ENCODE measurements around the gene TOP2B.

Gene TOP2B

DNA sequence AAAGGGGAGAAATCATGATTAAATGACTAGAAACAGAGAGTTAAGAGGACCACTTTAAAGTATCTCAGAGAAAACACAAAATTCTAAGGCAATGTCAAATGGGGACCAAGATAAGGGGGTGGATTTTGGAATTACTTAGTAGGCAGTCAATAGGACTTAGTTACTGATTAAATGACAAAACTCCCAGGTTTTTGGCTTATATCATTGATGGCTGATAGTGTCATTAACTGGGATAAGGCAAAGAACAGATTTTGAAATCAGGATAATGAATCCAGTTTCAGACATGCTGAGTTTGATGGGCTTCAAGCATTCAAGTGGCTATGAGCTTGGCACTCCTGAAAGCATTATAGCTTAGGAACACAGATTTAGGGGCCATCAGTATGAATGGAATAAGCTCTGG is 53.9 kb downstream of the TOP2B start:
- DNase-seq = no peak

GRCh38 chr3:25610167-25610566 is 54.5 kb downstream of the TOP2B start:
- no peak for DNase-seq

DNA sequence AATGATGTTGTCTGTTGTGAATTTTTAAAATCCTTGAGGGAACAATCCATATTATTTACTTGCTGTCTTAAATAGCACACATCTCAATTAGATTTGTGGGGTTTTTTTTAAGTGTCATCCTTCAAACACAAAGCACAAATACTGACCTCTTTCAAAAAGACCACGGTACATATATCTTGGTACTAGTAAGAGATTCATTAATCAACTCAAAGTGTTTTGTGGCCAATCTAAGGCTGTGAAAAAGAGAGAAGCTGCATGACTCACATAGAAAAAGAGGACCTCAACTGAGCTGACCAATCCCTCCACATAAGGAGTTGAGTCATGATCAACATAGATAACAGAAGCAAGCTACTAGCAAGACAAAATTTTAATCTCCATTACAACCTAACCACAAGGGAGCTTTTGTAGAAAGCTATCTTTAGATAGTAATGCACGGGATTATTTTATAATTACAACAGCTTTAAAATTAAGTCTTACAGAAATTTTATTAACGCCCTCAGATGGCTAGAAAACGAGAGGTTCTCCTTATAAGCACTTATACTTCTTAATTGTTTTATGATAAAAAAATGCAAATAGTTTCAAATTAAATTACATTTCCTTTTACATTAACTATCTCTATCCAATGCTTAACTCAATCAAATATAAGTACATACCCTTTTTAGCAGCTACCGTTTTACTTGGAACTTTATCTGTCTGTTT is 60.5 kb downstream of the TOP2B start:
- DNase-seq = no peak

- DNase-seq = no peak
Observed at GRCh38 chr3:25603703-25604102, 61.0 kb downstream of the TOP2B start.

- DNase-seq = no peak
Observed at GRCh38 chr3:25597535-25598101, 67.1 kb downstream of the TOP2B start.

- DNase-seq = peak; percentile 27
Observed at GRCh38 chr3:25594007-25594502, 70.7 kb downstream of the TOP2B start.

GRCh38 chr3:25593001-25593400 is 71.7 kb downstream of the TOP2B start:
- DNase-seq = no peak

DNA sequence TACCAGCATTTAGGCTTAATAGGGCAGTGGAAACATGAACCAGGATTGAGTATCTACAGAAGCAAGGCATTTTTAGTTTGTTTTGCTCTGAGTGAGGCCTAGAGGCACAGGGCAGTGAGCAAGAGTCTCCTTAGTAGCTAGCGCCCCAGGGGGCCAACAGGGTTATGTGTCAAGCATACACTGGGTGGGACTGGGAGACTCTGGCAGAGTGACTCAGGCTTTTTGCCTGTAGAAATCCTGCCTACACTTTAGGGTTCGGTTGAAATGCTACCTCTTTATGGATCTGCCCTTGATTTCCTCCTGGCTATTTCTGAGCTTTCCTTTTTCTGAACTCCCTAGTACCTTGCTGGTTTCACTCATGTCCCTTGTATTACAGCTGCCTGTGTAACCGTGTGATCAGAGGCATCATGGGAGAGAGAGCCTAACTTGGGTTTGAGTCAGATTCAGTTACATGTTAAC is 72.2 kb downstream of the TOP2B start:
- DNase-seq = no peak

- no peak for DNase-seq
Observed at GRCh38 chr3:25589783-25590258, 74.9 kb downstream of the TOP2B start.

DNA sequence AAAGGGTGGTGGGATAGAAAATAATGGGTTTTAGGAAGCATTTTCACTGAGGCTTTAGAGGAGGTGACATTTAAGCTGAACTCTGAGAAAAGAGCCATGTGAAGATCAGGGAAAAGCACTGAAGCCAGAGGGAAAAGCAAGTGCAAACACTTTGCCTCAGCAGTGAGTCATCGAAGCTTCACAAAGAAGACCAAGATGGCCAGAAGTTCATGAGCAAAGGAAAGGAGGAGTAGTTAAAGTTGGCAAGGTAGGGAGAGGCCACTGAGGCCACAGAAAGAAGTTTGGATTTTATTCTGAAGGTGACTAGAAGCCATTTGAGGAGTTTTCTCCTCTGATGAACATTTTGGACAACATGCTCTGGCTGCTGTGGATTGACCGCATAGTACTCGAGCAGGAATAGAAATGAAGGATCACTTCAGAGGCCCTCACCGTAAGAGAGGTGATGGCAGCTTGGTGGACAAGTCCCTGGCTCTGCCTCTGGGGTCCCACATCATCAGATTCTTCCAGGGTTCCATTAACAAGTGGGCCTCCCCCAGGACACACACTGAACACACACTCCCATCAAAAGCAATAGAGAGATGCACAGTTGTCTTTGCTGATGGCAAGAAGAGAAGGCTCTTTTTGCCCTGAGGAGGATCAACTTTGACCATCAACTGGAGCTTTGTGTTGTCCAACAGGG is 75.5 kb downstream of the TOP2B start:
- DNase-seq = no peak

GRCh38 chr3:25588441-25589103 is 76.1 kb downstream of the TOP2B start:
- DNase-seq = no peak

GRCh38 chr3:25587975-25588374 is 76.7 kb downstream of the TOP2B start:
- DNase-seq = no peak

- DNase-seq = no peak
Observed at GRCh38 chr3:25587526-25587925, 77.2 kb downstream of the TOP2B start.

DNA sequence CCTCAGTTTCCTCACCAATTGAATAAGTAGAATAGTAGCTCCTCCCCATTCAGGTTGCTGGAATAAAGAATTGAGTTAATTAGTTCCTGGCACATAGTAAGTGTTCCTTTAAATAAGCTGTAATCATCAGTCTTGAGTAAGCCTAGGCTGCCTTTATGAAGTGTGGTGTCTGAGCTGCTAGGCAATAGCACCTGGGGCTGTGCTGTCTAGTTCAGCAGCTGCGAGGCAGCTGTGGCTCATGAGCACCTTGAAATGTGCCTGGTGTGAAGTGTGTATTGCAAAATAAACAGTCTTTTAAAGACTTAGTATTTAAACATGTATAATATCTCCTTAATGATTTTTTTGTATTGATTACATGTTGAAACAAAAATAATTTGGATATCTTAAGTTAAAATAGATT is 77.6 kb downstream of the TOP2B start:
- no peak for DNase-seq

DNA sequence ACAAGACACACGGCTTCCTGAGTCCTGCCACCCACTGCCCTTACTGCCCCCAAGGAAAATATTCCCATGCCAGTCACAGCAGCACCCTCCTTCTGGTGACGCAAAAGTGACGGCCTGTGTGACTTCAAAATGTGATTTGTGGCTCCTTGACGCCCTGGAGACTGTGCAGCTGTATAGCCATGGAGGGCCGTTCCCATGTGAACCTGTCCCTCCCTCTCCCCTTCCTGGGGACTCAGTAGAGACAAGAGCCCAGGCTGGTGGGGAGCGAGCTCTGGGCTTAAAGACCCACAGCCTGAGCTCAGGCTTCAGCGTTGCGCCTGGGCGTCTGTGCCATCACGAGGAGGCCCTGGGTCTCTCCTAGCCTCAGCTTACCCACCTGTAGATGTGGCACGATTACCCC is 78.2 kb downstream of the TOP2B start:
- DNase-seq = no peak

DNA sequence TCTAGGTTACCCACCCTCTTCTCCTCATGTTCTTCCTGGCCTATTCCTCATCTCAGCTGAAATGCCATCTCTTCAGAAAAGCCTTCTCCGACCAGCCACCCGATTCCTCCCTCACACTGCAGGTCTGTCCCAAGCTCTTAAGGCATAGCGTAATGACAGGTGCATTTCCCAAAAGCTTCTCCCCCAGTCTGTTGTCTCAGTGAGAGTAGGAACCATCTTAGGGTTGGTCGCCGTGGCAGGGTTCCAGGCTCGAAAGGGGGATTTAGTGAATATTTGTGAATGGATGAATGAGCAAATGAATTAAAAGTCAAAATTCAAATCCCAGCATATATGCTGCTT is 78.6 kb downstream of the TOP2B start:
- DNase-seq = no peak

GRCh38 chr3:25585361-25586166 is 79.1 kb downstream of the TOP2B start:
- DNase-seq = no peak

- DNase-seq = no peak
Observed at GRCh38 chr3:25584011-25584789, 80.5 kb downstream of the TOP2B start.

DNA sequence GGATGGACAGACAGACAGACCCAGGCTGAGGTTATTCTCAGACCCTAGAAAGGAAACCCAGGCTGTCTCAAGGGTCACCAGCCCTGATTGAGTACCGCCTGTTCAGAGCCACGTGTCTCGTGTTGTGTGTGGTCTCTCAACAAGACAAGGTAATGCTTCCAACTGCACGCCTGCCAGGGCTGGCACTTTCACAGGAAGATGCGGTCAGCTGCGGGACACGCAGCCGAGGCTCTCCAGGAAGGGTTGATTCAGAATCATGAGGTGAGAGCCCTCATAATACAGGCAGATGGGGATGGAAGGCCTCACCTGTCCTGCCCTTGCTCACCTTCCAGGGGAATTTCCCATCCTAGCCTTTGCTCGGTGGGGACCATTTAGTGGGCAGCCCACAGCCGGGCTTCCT is 81.4 kb downstream of the TOP2B start:
- no peak for DNase-seq

- no peak for DNase-seq
Observed at GRCh38 chr3:25582242-25582641, 82.5 kb downstream of the TOP2B start.

DNA sequence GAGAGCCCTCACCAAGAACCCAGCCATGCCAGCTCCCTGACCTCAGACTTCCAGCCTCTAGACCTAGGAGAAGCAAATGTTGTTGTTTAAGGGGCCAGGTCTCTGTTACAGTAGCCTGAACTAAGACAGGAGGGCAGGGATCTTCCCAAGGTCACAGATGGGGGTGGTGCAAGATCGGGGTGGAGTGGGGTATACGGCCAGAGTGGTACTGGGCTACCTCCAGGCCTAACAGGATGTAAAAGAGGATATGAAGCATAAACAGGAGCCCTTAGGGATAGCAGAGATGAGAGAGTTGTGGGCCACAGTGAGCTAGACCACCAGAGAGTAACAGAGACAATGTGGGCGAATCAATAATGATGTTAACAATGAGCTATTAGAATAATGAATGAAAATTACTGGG is 82.9 kb downstream of the TOP2B start:
- no peak for DNase-seq

DNA sequence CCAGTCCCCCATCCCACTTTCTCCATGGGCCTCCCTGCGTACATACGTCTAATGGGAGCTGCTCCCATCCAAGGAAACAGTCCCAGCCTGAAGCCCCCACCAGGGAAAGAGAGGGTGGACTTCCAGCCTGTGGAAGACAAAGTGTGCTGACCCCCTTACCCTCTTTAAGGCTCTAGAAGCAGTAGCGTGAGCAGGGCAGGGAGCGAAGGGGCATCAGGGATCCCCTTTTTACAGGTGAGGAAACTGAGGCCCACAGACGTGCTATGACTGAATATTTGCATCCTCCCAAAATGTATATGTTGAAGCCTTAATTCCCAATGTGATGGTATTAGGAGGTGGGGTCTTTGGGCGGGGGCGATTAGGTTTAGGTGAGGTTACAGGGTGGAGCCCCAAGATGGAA is 83.4 kb downstream of the TOP2B start:
- DNase-seq = no peak
